Raji (cell line): ENCODE measurements around the gene ZNF593OS.

Experiments
- POLR2A ChIP-seq: IDR thresholded peaks from 2 replicates; pipeline ENCODE4 v1.6.1; 2011; ENCODE audit warnings: low read depth, low read length, control low read depth; ENCODE audit not compliant: insufficient read depth

ZNF593OS gene

DNA sequence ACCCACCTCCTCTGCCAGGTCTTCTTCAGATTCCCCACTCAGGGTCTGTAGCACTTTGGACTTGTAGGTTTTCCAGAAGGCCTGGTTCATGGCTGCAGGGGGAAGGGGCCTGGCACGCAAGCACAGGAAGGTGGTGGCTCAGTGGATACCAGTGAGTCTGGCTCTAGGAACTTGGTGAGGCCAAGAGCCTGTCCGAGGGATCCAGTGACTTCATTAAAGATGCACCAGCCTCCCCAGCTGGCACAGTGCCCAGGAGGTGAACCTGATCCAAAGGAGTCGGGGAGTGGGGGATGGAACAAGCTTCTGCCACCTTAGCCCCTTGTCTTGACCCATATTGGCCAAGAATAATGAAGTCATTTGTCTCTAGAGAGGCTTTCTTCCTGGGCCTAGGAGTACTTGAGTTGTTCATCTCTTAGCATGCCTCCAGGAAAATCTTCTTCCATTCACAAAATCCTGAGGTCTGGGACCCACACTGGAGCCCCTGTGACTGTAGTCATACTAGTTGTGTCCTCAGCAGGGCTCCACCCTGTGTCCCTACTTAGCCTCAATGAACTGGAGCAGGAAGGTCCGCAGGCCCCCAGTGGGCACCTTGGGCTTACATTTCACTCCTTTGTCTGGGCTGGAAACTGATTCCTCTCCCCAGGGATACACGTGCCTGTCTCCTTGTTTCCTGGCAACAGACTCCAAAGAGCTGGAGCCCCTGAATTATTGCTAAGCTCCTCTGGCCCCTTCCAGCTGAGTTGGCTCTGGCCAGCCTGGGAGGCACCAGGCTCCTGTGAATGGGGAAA is 3.0 kb downstream of the ZNF593OS start, which contains the start of gene C1orf232:
Gene C1orf232, minus strand, starts transcription at position 554 of the 788 bp plus-strand sequence. Its CDS starts 464 bp downstream, at position 90.
- no peak for TF ChIP-seq POLR2A

DNA sequence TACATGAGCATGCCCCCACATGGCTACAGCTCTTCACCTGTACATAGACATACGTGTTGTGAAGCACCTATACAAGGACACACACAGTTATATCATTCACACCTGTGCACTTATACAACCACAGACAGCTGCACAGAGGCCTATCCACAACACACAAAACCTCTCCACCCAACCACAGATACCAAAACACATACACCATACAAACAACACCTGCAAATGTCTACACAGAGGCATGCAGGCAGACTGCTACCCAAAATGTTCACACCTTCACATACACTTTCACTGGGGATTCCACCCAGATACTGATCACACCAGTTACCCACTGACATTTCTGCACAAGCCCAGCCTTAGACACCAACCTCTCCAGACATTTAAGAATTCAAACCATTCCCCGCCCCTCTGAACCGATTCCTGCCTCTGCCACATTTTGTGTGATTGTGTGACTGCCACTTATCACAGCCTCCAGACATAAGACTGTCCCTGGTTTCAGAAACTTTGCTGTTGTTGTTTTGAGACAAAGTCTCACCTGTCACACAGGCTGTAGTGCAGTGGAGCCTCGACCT is 4.8 kb downstream of the ZNF593OS start:
- no peak for TF ChIP-seq POLR2A

GRCh38 chr1:26164861-26165842 is 6.5 kb downstream of the ZNF593OS start:
- no peak for TF ChIP-seq POLR2A

- TF ChIP-seq POLR2A: no peak
These were observed 7.4 kb downstream of the ZNF593OS start for GRCh38 chr1:26164036-26164860.

DNA sequence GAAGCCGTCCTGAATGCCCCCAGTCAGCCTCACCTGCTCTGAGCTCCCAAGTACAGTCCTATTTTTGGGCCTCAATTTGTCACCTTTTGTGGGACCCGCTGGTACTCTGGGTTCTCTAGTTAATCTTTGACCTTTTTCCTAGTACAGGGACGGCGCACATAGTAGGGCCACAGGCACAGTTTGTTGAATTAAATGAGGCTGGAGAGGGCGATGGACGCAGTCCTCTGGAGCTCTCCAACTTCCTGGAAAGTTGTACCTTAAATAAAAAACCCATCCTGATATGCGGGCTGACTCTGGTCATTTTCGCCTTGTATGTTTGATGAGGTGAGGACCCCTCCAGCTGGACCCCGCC is 8.0 kb downstream of the ZNF593OS start:
- TF ChIP-seq POLR2A: no peak

DNA sequence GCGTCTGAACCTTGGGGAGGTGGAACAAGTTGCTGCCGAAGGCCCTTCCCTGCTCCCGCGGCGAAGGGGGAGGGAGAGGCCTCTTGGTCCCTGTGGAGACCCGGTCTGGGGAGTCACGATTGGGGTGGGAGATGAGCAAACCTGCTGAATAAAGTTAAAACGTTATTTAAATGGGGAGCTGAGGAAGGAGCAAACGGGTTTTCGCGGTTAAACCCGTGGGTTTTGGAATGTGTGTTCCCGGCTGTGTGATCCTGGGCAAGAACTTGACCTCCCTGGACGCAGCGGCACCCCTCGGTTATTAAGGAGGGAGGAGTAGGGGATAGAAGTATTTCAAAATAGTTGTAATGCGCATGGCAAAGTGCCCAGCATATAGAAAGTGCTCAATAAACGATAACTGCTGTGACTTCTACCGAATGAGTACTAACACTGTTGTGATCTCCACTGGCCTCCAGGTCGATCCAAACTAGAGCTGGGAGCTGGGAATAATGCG is 9.4 kb downstream of the ZNF593OS start:
- no peak for TF ChIP-seq POLR2A

DNA sequence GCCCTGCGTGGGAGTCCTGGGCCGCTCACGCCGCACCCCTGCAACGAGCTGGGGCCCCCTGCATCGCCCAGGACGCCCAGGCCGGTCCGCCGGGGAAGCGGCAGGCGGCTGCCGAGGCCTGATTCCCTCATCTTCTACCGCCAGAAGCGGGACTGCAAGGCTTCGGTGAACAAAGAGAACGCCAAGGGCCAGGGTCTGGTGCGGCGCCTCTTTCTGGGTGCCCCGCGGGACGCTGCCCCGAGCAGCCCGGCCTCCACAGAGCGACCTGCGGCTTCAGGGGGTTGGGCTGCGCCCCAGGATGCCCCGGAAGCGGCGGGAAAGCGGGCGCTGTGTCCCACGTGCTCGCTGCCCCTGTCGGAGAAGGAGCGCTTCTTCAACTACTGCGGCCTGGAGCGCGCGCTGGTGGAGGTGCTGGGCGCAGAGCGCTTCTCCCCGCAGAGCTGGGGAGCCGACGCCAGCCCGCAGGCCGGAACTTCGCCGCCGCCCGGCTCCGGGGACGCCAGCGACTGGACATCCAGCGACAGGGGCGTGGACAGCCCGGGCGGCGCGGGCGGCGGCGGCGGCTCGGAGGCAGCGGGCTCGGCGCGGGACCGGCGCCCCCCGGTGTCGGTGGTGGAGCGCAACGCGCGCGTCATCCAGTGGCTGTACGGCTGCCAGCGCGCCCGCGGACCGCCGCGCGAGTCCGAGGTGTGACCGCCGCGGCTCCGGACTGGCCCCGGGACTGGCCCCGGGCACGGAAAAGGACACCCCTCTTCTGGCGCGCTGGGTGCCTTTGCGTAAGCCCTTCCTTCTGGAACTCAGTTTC is 10.0 kb downstream of the ZNF593OS start:
- no peak for TF ChIP-seq POLR2A

- no peak for TF ChIP-seq POLR2A
These were observed 10.9 kb downstream of the ZNF593OS start for GRCh38 chr1:26160527-26161414.

GRCh38 chr1:26159743-26160039 is 11.9 kb downstream of the ZNF593OS start:
- no peak for TF ChIP-seq POLR2A

DNA sequence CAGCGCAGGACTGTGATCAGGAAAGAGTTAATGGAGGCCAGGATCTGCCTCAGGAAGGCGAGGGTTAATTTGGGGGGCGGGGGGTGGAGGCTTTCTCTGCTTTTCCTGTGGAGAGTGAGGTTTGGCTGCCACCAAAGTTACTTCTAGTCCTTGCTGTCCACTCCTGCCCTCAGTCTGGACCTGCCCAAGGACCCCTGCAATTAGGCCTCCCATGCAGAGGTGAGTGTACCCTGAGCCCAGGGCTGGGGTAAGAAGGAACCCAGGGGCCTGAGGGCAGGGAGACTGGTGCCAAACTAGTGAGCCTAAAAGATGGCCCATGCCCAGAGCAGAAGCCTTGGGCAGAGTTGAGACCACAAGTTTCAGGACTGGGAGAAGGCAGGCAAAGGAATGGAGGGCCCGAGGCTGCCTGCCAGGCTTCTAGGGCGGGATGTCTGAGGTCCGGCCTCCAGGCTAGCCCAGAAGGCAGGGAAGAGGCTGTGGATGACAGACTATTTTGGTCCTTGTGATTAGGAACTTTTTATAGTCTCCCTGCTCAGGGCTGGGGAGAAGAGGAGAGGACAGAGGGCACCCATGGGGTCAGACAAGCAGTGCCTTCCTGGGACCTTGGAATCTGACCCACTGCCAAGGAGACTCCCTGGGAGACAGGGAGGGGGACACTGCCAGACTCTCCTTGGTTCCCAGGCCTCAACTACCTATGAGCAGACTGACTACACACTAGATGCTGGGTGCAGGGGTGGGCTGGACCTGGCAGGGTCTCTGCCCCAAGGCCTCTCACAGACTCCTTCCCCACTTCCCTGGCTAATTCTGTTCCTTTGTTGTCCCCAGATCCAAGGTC is 12.5 kb downstream of the ZNF593OS start, which contains the start of gene FAM110D:
Gene FAM110D, plus strand, starts transcription at position 172 of the 835 bp plus-strand sequence. CDS start 2,213 bp downstream, outside the sequence.
- TF ChIP-seq POLR2A: no peak

DNA sequence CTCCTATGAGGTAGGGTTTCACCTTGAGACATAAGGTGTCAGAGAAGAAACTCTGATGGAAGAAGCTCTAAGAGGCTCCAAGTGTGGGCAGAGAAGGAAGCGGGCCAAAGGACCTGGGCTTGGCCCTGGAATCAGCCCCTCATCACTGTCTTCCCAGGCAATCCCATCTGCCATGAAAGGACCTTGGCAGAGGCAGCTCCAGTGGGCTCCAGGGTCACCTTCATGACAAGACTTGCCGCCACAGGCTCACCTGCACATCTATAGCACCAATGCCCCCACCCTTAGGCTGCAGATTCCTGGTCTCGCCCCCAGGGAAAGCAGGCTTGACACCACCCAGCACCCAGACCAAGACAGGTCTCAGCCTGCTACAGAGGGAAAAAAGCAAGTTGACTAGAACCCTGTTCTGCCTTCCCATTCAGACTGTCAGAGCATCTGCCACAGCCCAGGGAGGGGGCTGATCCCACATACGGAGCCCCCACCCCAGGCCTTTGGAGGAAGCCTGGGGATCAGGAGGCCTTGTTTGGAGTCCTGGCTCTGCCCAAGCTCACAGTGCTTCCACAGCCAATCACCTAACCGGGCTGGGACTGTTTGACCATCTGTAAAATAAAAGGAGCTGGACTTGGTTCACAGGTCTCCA is 13.2 kb downstream of the ZNF593OS start:
- TF ChIP-seq POLR2A: no peak
